Neural progenitor cell (in vitro differentiated cells): Measurements from ENCODE around the gene AUTS2.

Experiments used
- CTCF ChIP-seq: fragments of 200-600 bp; sonication (generic); IDR thresholded peaks from 2 replicates; pipeline ENCODE4 v1.5.1; 2017; ENCODE audit warnings: antibody characterized with exemption, mild to moderate bottlenecking
- EZH2 ChIP-seq: fragments of 200-600 bp; sonication (generic); IDR thresholded peaks from 2 replicates; pipeline ENCODE4 v1.6.1; 2017; ENCODE audit warnings: antibody characterized with exemption, mild to moderate bottlenecking, moderate library complexity

GRCh38 chr7:69605546-69605945 lies 7.3 kb downstream of the AUTS2 start:
- TF ChIP-seq CTCF (no peak), EZH2 (no peak)
